ENCODE measurements around the gene ZNF70. TPM values are rescaled to one million over a fixed set of nuclear protein-coding genes. Genes with fewer than 3 reads are reported as not detected.

The ZNF70 gene
- total and polyA plus RNA-seq, 2 donors (not counting 1 experiment from before 2014, with no cell fraction given), result 2.1 to 8.3 TPM

GRCh38 chr22:23720855-23721254 lies 30.1 kb downstream of the ZNF70 start:
- Histone ChIP-seq H3K4me2 (replicated peaks; ENCODE audit: low read depth, low read length, poor library complexity, severe bottlenecking) (no peak overlapping the region), H4K20me1 (ENCODE audit: control insufficient read depth, insufficient read depth, low read length, poor library complexity, severe bottlenecking) (no peaks in the 10 kb centered on the region), H3K27ac (ENCODE audit: low read length in 2 of 2) (no peak overlapping the region), H3K9ac (ENCODE audit: low read length) (no peak overlapping the region), H3K79me2 (ENCODE audit: control insufficient read depth, insufficient read depth, low read length) (peaks cover 18% of the 10 kb centered on the region), H3K36me3 (replicated peaks in 1 of 2; ENCODE audit: control extremely low read depth in 1 of 2, control insufficient read depth in 1 of 2, extremely low read depth in 1 of 2, insufficient read depth in 2 of 2, low read length in 1 of 2) (no peaks in the 10 kb centered on the region), H3K27me3 (replicated peaks in 1 of 4; ENCODE audit: control extremely low read depth in 1 of 4, control insufficient read depth in 3 of 4, insufficient read depth in 4 of 4, low read length in 3 of 4) (no peaks in the 10 kb centered on the region), H3K9me3 (ENCODE audit: control extremely low read depth in 1 of 3, control insufficient read depth in 2 of 3, insufficient read depth in 1 of 3, low read length in 2 of 3) (no peaks in the 10 kb centered on the region), H2AFZ (ENCODE audit: insufficient read depth, low read depth, low read length, poor library complexity, severe bottlenecking) (no peak overlapping the region), H3K4me1 (ENCODE audit: control insufficient read depth in 2 of 2, insufficient read depth in 2 of 2, low read length in 2 of 2) (peaks cover 10 to 14% of the 10 kb centered on the region in 2 donors), H3K4me3 (ENCODE audit: control extremely low read depth in 1 of 5, extremely low read depth in 1 of 5, insufficient read depth in 1 of 5, low read depth in 2 of 5, low read length in 4 of 5) (no peak overlapping the region)
- Mint-ChIP-seq H3K4me1 (peaks cover 10% of the 10 kb centered on the region), H3K9me3 (ENCODE audit: insufficient read depth) (no peaks in the 10 kb centered on the region), H3K4me3 (no peak overlapping the region), H3K27ac (no peak overlapping the region), H3K27me3 (peaks cover 3% of the 10 kb centered on the region)
- CTCF ChIA-PET, result interaction anchor here (0.6 to 1.0 kb wide), 2 partner anchors 27 to 137 kb away, joined by 3 read pairs; partner anchors contain the start of gene SLC2A11
- intact Hi-C loops (cut with micrococcal nuclease), result no loop called here
- POLR2A ChIA-PET, result no interaction called here
- TF ChIP-seq CTCF (IDR thresholded peaks at IDR 0.05) (no peak), EZH2 (IDR thresholded peaks at IDR 0.05; ENCODE audit: borderline replicate concordance, insufficient read depth, low read depth, low read length, poor library complexity, severe bottlenecking) (no peak)
- ATAC-seq (ENCODE audit: low read depth) (no peak), DNase-seq (no peak)
- WGBS (ENCODE audit: insufficient coverage), result no CpG with 5 or more reads among the region's 6 CpGs

GRCh38 chr22:23718371-23719165 lies 32.3 kb downstream of the ZNF70 start:
- POLR2A ChIA-PET, result interaction anchor here (2.4 kb wide), 1 partner anchor 34 kb away, joined by 17 read pairs; the partner anchor contains the start of gene ZNF70
- Mint-ChIP-seq H3K4me3 (peak overlapping the region; percentile 50), H3K27me3 (no peaks in the 10 kb centered on the region), H3K27ac (no peak overlapping the region), H3K9me3 (ENCODE audit: insufficient read depth) (no peaks in the 10 kb centered on the region), H3K4me1 (peaks cover 20% of the 10 kb centered on the region)
- ATAC-seq (ENCODE audit: low read depth) (no peak), DNase-seq (no peak)
- H3K27ac ChIP-seq (ENCODE audit: low read length in 2 of 2), result no peak overlapping the region
- no peak overlapping the region for H2AFZ ChIP-seq (ENCODE audit: insufficient read depth, low read depth, low read length, poor library complexity, severe bottlenecking)
- 88% methylated on average over 8 of the region's 17 CpGs for WGBS (ENCODE audit: insufficient coverage)
- CTCF ChIA-PET, result interaction anchor here (3.3 kb wide), 1 partner anchor 132 kb away, joined by 13 read pairs; no protein-coding TSS in a partner anchor
- peaks cover 0 to 9% of the 10 kb centered on the region in 2 experiments for H3K36me3 ChIP-seq (replicated peaks in 1 of 2; ENCODE audit: control extremely low read depth in 1 of 2, control insufficient read depth in 1 of 2, extremely low read depth in 1 of 2, insufficient read depth in 2 of 2, low read length in 1 of 2)
- peaks cover 34% of the 10 kb centered on the region for H3K79me2 ChIP-seq (ENCODE audit: control insufficient read depth, insufficient read depth, low read length)
- H3K4me1 ChIP-seq (ENCODE audit: control insufficient read depth in 2 of 2, insufficient read depth in 2 of 2, low read length in 2 of 2), result peaks cover 13 to 19% of the 10 kb centered on the region in 2 donors
- H3K9me3 ChIP-seq (ENCODE audit: control extremely low read depth in 1 of 3, control insufficient read depth in 2 of 3, insufficient read depth in 1 of 3, low read length in 2 of 3), result no peaks in the 10 kb centered on the region
- TF ChIP-seq EZH2 (IDR thresholded peaks at IDR 0.05; ENCODE audit: borderline replicate concordance, insufficient read depth, low read depth, low read length, poor library complexity, severe bottlenecking), result no peak
- TF ChIP-seq CTCF (IDR thresholded peaks at IDR 0.05), result no peak
- H3K4me2 ChIP-seq (replicated peaks; ENCODE audit: low read depth, low read length, poor library complexity, severe bottlenecking), result no peak overlapping the region
- no peak overlapping the region for H3K9ac ChIP-seq (ENCODE audit: low read length)
- intact Hi-C loops (cut with micrococcal nuclease), result loop anchor here (5.0 kb wide), 1 partner anchor 139 kb away; the partner anchor contains the start of gene SLC2A11
- H4K20me1 ChIP-seq (ENCODE audit: control insufficient read depth, insufficient read depth, low read length, poor library complexity, severe bottlenecking), result no peaks in the 10 kb centered on the region
- H3K4me3 ChIP-seq (ENCODE audit: control extremely low read depth in 1 of 5, extremely low read depth in 1 of 5, insufficient read depth in 1 of 5, low read depth in 2 of 5, low read length in 4 of 5), result no peak overlapping the region
- no peaks in the 10 kb centered on the region for H3K27me3 ChIP-seq (replicated peaks in 1 of 4; ENCODE audit: control extremely low read depth in 1 of 4, control insufficient read depth in 3 of 4, insufficient read depth in 4 of 4, low read length in 3 of 4)

Data from B cell (primary cell).